Stimulated activated CD8-positive, alpha-beta memory T cell treated with anti-CD3 and anti-CD28 coated beads, Interleukin-12 subunit alpha, Interleukin-12 subunit beta, amount 100 ng/mL, for 24 hours (primary cell): ENCODE measurements around the gene BUD23.
"Not testable (repeated sequence)": the region's sequence is repeated elsewhere in the genome, so short reads cannot be mapped to it uniquely, and the experiment has no call there.

Experiments
- DNase-seq: peaks from one replicate; pipeline ENCODE4 v3.0.0-alpha.2; 2020; ENCODE audit errors: extremely low read depth

BUD23 gene

GRCh38 chr7:73668103-73668885 is 15.1 kb upstream of the BUD23 start:
- no peak for DNase-seq

- no peak for DNase-seq
These were observed 14.5 kb upstream of the BUD23 start for GRCh38 chr7:73668886-73669230.

GRCh38 chr7:73669288-73669701 is 14.1 kb upstream of the BUD23 start:
- DNase-seq: no peak

GRCh38 chr7:73669858-73670385 is 13.5 kb upstream of the BUD23 start:
- DNase-seq: no peak

- no peak for DNase-seq
These were observed 12.1 kb upstream of the BUD23 start for GRCh38 chr7:73671322-73671661.

- DNase-seq: no peak
These were observed 11.4 kb upstream of the BUD23 start for GRCh38 chr7:73671857-73672445.

GRCh38 chr7:73674468-73675124 is 8.8 kb upstream of the BUD23 start:
- DNase-seq: no peak

- not testable (repeated sequence) for DNase-seq
These were observed 7.3 kb upstream of the BUD23 start for GRCh38 chr7:73676062-73676461.

GRCh38 chr7:73678862-73679261 is 4.5 kb upstream of the BUD23 start:
- DNase-seq: no peak

- no peak for DNase-seq
These were observed 3.7 kb upstream of the BUD23 start for GRCh38 chr7:73679709-73680108.

- DNase-seq: no peak
These were observed 2.9 kb upstream of the BUD23 start for GRCh38 chr7:73680501-73680900.

- DNase-seq: no peak
These were observed 2.4 kb upstream of the BUD23 start for GRCh38 chr7:73681031-73681430.

- DNase-seq: no peak
These were observed 697 bp upstream of the BUD23 start for GRCh38 chr7:73682745-73683055.

GRCh38 chr7:73683788-73684693 is 644 bp downstream of the BUD23 start:
- no peak for DNase-seq

GRCh38 chr7:73685311-73685710 is 1.9 kb downstream of the BUD23 start:
- DNase-seq: no peak

- no peak for DNase-seq
These were observed 4.9 kb downstream of the BUD23 start for GRCh38 chr7:73688288-73688687.

- no peak for DNase-seq
These were observed 7.2 kb downstream of the BUD23 start for GRCh38 chr7:73690646-73691045.

- no peak for DNase-seq
These were observed 13.0 kb downstream of the BUD23 start for GRCh38 chr7:73696372-73696771.

GRCh38 chr7:73698410-73698809 is 15.0 kb downstream of the BUD23 start:
- DNase-seq: no peak

GRCh38 chr7:73699370-73700068 is 16.1 kb downstream of the BUD23 start:
- DNase-seq: no peak

- DNase-seq: no peak
These were observed 16.6 kb downstream of the BUD23 start for GRCh38 chr7:73700069-73700423.
